ENCODE measurements around the gene FMN2.

The FMN2 gene

GRCh38 chr1:240284656-240285414 lies 193.2 kb downstream of the FMN2 start:
- Histone ChIP-seq H3K27me3 (no peaks in the 10 kb centered on the region), H3K4me3 (no peak overlapping the region), H3K36me3 (no peaks in the 10 kb centered on the region), H3K9me3 (no peaks in the 10 kb centered on the region), H3K27ac (no peak overlapping the region), H3K4me1 (no peaks in the 10 kb centered on the region)
- DNase-seq, result no peak
- TF ChIP-seq CTCF (IDR thresholded peaks at IDR 0.05), result no peak
- intact Hi-C loops (cut with DNase I; ENCODE audit: low total_unique reads), result no loop called here

GRCh38 chr1:240285540-240285939 lies 193.9 kb downstream of the FMN2 start:
- H3K27ac ChIP-seq, result no peak overlapping the region
- no peak for TF ChIP-seq CTCF (IDR thresholded peaks at IDR 0.05)
- no peak for DNase-seq
- no peaks in the 10 kb centered on the region for H3K9me3 ChIP-seq
- H3K27me3 ChIP-seq, result no peaks in the 10 kb centered on the region
- H3K4me1 ChIP-seq, result no peaks in the 10 kb centered on the region
- H3K4me3 ChIP-seq, result no peak overlapping the region
- intact Hi-C loops (cut with DNase I; ENCODE audit: low total_unique reads), result no loop called here
- H3K36me3 ChIP-seq, result no peaks in the 10 kb centered on the region

- H3K4me1 ChIP-seq, result no peaks in the 10 kb centered on the region
- H3K36me3 ChIP-seq, result no peaks in the 10 kb centered on the region
- no peak overlapping the region for H3K27ac ChIP-seq
- no peaks in the 10 kb centered on the region for H3K9me3 ChIP-seq
- H3K4me3 ChIP-seq, result no peak overlapping the region
- no peak for TF ChIP-seq CTCF (IDR thresholded peaks at IDR 0.05)
- no peaks in the 10 kb centered on the region for H3K27me3 ChIP-seq
- intact Hi-C loops (cut with DNase I; ENCODE audit: low total_unique reads), result no loop called here
- no peak for DNase-seq
These were observed 196.0 kb downstream of the FMN2 start for GRCh38 chr1:240287722-240288121.

GRCh38 chr1:240293706-240294105 lies 202.0 kb downstream of the FMN2 start:
- H3K9me3 ChIP-seq, result no peaks in the 10 kb centered on the region
- no peak overlapping the region for H3K4me3 ChIP-seq
- DNase-seq, result no peak
- TF ChIP-seq CTCF (IDR thresholded peaks at IDR 0.05), result no peak
- intact Hi-C loops (cut with DNase I; ENCODE audit: low total_unique reads), result no loop called here
- no peaks in the 10 kb centered on the region for H3K36me3 ChIP-seq
- H3K4me1 ChIP-seq, result no peaks in the 10 kb centered on the region
- H3K27me3 ChIP-seq, result no peaks in the 10 kb centered on the region
- H3K27ac ChIP-seq, result no peak overlapping the region

GRCh38 chr1:240294566-240294965 lies 202.9 kb downstream of the FMN2 start:
- H3K4me3 ChIP-seq, result no peak overlapping the region

More at GRCh38 chr1:240294566-240294965, 202.9 kb downstream of the FMN2 start:
- Histone ChIP-seq H3K27ac (no peak overlapping the region), H3K36me3 (no peaks in the 10 kb centered on the region), H3K9me3 (no peaks in the 10 kb centered on the region), H3K27me3 (no peaks in the 10 kb centered on the region), H3K4me1 (no peaks in the 10 kb centered on the region)
- intact Hi-C loops (cut with DNase I; ENCODE audit: low total_unique reads), result no loop called here
- TF ChIP-seq CTCF (IDR thresholded peaks at IDR 0.05), result no peak
- no peak for DNase-seq

Data from tibial artery (tissue), 4 donors.